HEK293 (cell line): ENCODE measurements around the gene LYPD5.
A peak's percentile ranks its signal among the peaks of the same experiment; 100 is the strongest.
"Not testable (repeated sequence)": the region's sequence is repeated elsewhere in the genome, so short reads cannot be mapped to it uniquely, and the experiment has no call there.

Source experiments
- CTCF ChIA-PET: fragments of 350-600 bp; formaldehyde crosslinking; extraction: SDS; loops from one replicate; lab custom pipeline; 2021; ENCODE audit warnings: antibody characterized with exemption; lab: Yijun Ruan, JAX
- POLR2A ChIA-PET: fragments of 300-600 bp; formaldehyde crosslinking; extraction: SDS; loops from one replicate; lab custom pipeline; 2020; ENCODE audit warnings: antibody characterized with exemption, inconsistent platforms; lab: Yijun Ruan, JAX
- H3K27ac ChIP-seq: fragments of 200-500 bp; sonication (Bioruptor generic); 2 replicates; pipeline ENCODE4 v1.5.1; 2014; ENCODE audit warnings: low read depth, low read length, control low read depth, inconsistent platforms; ENCODE audit errors: extremely low read depth
- H3K36me3 ChIP-seq, 2 experiments: fragments of 200-500 bp in 1 of 2; sonication (Bioruptor generic) in 1 of 2; 1 replicate in 1 of 2; 2 replicates in 1 of 2; pipeline ENCODE4 v1.5.1; 2014 to 2017; ENCODE audit warnings: inconsistent platforms in 2 of 2, low read length in 2 of 2; ENCODE audit not compliant: control insufficient read depth in 2 of 2, insufficient read depth in 1 of 2
- H3K4me1 ChIP-seq: fragments of 200-500 bp; sonication (Bioruptor generic); 2 replicates; pipeline ENCODE4 v1.5.1; 2014; ENCODE audit warnings: mild to moderate bottlenecking, low read length, inconsistent platforms; ENCODE audit not compliant: control insufficient read depth, insufficient read depth
- H3K4me3 ChIP-seq: 2 replicates; pipeline ENCODE4 v1.5.1; 2011; ENCODE audit warnings: low read depth, mild to moderate bottlenecking, control low read depth, low read length, moderate library complexity
- H3K9me3 ChIP-seq: fragments of 200-500 bp; sonication (Bioruptor generic); 2 replicates; pipeline ENCODE4 v1.5.1; 2014; ENCODE audit warnings: low read depth, low read length, inconsistent platforms; ENCODE audit not compliant: control insufficient read depth, insufficient read depth
- BCL6B ChIP-seq: fragments of 450-650 bp; formaldehyde crosslinking; IDR thresholded peaks from 2 replicates; pipeline ENCODE4 v1.5.1; 2017; ENCODE audit warnings: missing biosample characterization, missing genetic modification characterization
- OSR2 ChIP-seq: fragments of 450-650 bp; formaldehyde crosslinking; IDR thresholded peaks from 2 replicates; pipeline ENCODE4 v1.5.1; 2016; ENCODE audit warnings: missing biosample characterization, missing genetic modification characterization
- TCF7L2 ChIP-seq: IDR thresholded peaks from 2 replicates; pipeline ENCODE4 v1.6.1; 2011; ENCODE audit warnings: low read depth, mild to moderate bottlenecking, inconsistent platforms, low read length, moderate library complexity, borderline replicate concordance
- WT1 ChIP-seq: fragments of 450-650 bp; formaldehyde crosslinking; IDR thresholded peaks from 2 replicates; pipeline ENCODE4 v1.5.1; 2016; ENCODE audit warnings: missing biosample characterization, missing genetic modification characterization
- ZBTB1 ChIP-seq: fragments of 450-650 bp; formaldehyde crosslinking; IDR thresholded peaks from 2 replicates; pipeline ENCODE4 v1.5.1; 2016; ENCODE audit warnings: missing biosample characterization, missing genetic modification characterization
- ZNF157 ChIP-seq: fragments of 450-650 bp; formaldehyde crosslinking; IDR thresholded peaks from 2 replicates; pipeline ENCODE4 v1.5.1; 2016; ENCODE audit warnings: missing biosample characterization, missing genetic modification characterization
- ZNF248 ChIP-seq: fragments of 450-650 bp; formaldehyde crosslinking; IDR thresholded peaks from 2 replicates; pipeline ENCODE4 v1.5.1; 2017; ENCODE audit warnings: missing biosample characterization, missing genetic modification characterization
- ZNF311 ChIP-seq: fragments of 450-650 bp; formaldehyde crosslinking; IDR thresholded peaks from 2 replicates; pipeline ENCODE4 v1.5.1; 2017; ENCODE audit warnings: missing biosample characterization, missing genetic modification characterization, borderline replicate concordance
- ZNF394 ChIP-seq: fragments of 450-650 bp; formaldehyde crosslinking; IDR thresholded peaks from 2 replicates; pipeline ENCODE4 v1.5.1; 2016; ENCODE audit warnings: missing biosample characterization, missing genetic modification characterization, mild to moderate bottlenecking, moderate library complexity, borderline replicate concordance
- ZNF416 ChIP-seq: fragments of 450-650 bp; formaldehyde crosslinking; IDR thresholded peaks from 2 replicates; pipeline ENCODE4 v1.5.1; 2016; ENCODE audit warnings: missing biosample characterization, missing genetic modification characterization
- ZNF513 ChIP-seq: fragments of 450-650 bp; IDR thresholded peaks from 2 replicates; pipeline ENCODE4 v1.5.1; 2018; ENCODE audit warnings: missing biosample characterization, missing genetic modification characterization
- ZNF544 ChIP-seq: fragments of 450-650 bp; formaldehyde crosslinking; IDR thresholded peaks from 2 replicates; pipeline ENCODE4 v1.5.0; 2017; ENCODE audit warnings: missing biosample characterization, missing genetic modification characterization
- TF ChIP-seq, protein P1 (sequence below): fragments of 450-650 bp; formaldehyde crosslinking; optimal IDR thresholded peaks from 2 replicates; pipeline ENCODE3; 2016; ENCODE audit warnings: missing biosample characterization, mild to moderate bottlenecking, missing genetic modification characterization

Gene LYPD5

GRCh38 chr19:43823856-43824255 lies 21.6 kb upstream of the LYPD5 start:
- H3K27ac ChIP-seq, POLR2A ChIA-PET, H3K4me3 ChIP-seq, H3K36me3 ChIP-seq, H3K4me1 ChIP-seq: not testable (repeated sequence)
- H3K9me3 ChIP-seq: peaks cover 25% of the 10 kb centered on the region
- CTCF ChIA-PET: interaction anchor here (0.7 kb wide), 1 partner anchor 37 kb away, joined by 3 read pairs; no protein-coding TSS in a partner anchor
- TF ChIP-seq ZNF248 (tag by site-specific recombination): peak; percentile 94; the same call in 1 of the 2 replicates

- H3K36me3 ChIP-seq: no peaks in the 10 kb centered on the region; a peak in 2 of 3 replicates
- H3K27ac ChIP-seq: no peak overlapping the region
- POLR2A ChIA-PET: no interaction called here
- TF ChIP-seq ZNF394 (no peak), ZNF157 (tag by site-specific recombination) (no peak), BCL6B (tag by site-specific recombination) (no peak), ZNF513 (tag by site-specific recombination) (no peak), ZBTB1 (tag by site-specific recombination) (no peak), TCF7L2 (no peak), ZNF544 (tag by site-specific recombination) (no peak), WT1 (tag by site-specific recombination) (no peak), OSR2 (no peak), ZNF416 (tag by site-specific recombination) (no peak)
- TF ChIP-seq, protein P1, sequence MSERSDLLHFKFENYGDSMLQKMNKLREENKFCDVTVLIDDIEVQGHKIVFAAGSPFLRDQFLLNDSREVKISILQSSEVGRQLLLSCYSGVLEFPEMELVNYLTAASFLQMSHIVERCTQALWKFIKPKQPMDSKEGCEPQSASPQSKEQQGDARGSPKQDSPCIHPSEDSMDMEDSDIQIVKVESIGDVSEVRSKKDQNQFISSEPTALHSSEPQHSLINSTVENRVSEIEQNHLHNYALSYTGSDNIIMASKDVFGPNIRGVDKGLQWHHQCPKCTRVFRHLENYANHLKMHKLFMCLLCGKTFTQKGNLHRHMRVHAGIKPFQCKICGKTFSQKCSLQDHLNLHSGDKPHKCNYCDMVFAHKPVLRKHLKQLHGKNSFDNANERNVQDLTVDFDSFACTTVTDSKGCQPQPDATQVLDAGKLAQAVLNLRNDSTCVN (tag by site-specific recombination): no peak
- no peak overlapping the region for H3K4me3 ChIP-seq
- peaks cover 26% of the 10 kb centered on the region for H3K9me3 ChIP-seq
- no peaks in the 10 kb centered on the region for H3K4me1 ChIP-seq
- CTCF ChIA-PET: interaction anchor here (1.2 to 1.5 kb wide), 3 partner anchors 11 to 374 kb away, joined by 3 to 8 read pairs (median 4); no protein-coding TSS in a partner anchor
Observed at GRCh38 chr19:43820884-43821215, 18.6 kb upstream of the LYPD5 start.

DNA sequence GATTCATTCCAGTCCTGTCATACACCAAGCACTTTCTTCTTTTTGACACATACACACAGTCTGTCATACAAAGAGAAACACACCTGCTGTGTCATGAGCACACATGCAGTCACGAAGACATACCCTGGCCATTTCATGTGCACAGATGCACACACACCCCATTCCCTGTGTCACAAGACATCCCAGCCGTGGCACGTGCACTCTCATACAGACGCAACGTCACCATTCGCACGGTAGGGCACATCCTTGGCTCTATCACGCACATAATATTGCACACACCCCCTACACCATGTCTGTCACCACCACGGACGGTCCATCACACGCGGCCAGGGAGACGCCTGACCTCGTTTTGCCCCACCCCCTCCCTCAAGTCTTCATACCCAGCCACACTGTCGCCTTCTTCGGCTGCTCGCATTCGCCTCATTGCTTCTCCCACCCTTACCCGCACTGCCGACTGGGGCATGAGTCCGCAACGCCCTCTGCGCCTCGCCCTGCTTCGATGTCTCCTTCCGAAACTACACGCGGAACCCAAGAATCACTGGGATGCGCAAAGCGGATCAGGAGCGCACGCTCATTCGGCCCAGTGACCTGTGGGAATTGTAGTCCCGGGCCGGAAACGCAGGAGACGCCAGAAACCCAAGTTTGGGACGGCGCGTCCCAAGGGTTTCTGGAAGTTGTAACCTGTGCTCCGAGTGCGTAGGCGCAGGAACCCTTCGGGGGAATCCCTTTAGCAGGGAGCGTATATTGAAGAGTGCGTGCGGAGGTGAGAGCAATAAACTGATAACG lies 18.0 kb upstream of the LYPD5 start:
- H3K36me3 ChIP-seq: no peaks in the 10 kb centered on the region; a peak in 2 of 3 replicates
- TF ChIP-seq ZBTB1 (tag by site-specific recombination): no peak
- 0 out of 2 replicates have a peak, but pooled peaks have one; percentile 31 for TF ChIP-seq ZNF311 (tag by site-specific recombination)
- TF ChIP-seq, all 188 proteins: peak for 1
- Histone ChIP-seq H3K4me3 (no peak overlapping the region), H3K27ac (no peak overlapping the region), H3K4me1 (no peaks in the 10 kb centered on the region), H3K9me3 (peaks cover 26% of the 10 kb centered on the region)
- ChIA-PET POLR2A (no interaction called here), CTCF (interaction anchor here (0.9 to 2.6 kb wide), 3 partner anchors 11 to 67 kb away, joined by 3 to 25 read pairs (median 4); no protein-coding TSS in a partner anchor)
